ENCODE measurements around the gene NOL6. TPM values are rescaled to one million over a fixed set of nuclear protein-coding genes. Genes with fewer than 3 reads are reported as not detected.

Gene NOL6
- total and polyA plus RNA-seq, 10 of the 15 experiments (the other 5 are each of a cell fraction or from before 2014, with no cell fraction given): 8.3 to 53.2 (median 33.1) TPM

- no TSS peak for BruUV-seq (replicated peaks)
- H3K36me3 ChIP-seq (ENCODE audit: control insufficient read depth in 2 of 2, insufficient read depth in 2 of 2, low read length in 1 of 2): no peaks in the 10 kb centered on the region
- ChIA-PET POLR2A (no interaction called here), SMC1A (ENCODE audit: uncharacterized antibody, unreplicated experiment) (interaction anchor here (1.3 kb wide), 1 partner anchor 18 kb away, joined by 3 read pairs; no protein-coding TSS in a partner anchor), RAD21 (ENCODE audit: unreplicated experiment) (interaction anchor here (0.7 to 1.0 kb wide), 2 partner anchors 18 to 19 kb away, joined by 3 read pairs; no protein-coding TSS in a partner anchor), CTCF (interaction anchor here (0.9 to 1.8 kb wide), 6 partner anchors 14 to 60 kb away, joined by 3 to 8 read pairs (median 4); partner anchors contain the start of gene AQP3)
- H3K9ac ChIP-seq (ENCODE audit: control insufficient read depth, insufficient read depth, low read length): no peak overlapping the region
- TF ChIP-seq BRCA1 (IDR thresholded peaks at IDR 0.05; ENCODE audit: low read depth, low read length): no peak
- no peak for TF ChIP-seq RELB (IDR thresholded peaks at IDR 0.05; ENCODE audit: low read depth)
- TF ChIP-seq WRNIP1 (IDR thresholded peaks at IDR 0.05; ENCODE audit: borderline replicate concordance, low read depth, low read length): no peak
- TF ChIP-seq HCFC1 (IDR thresholded peaks at IDR 0.05; ENCODE audit: low read length): no peak
- no peak for TF ChIP-seq BMI1 (IDR thresholded peaks at IDR 0.05; ENCODE audit: borderline replicate concordance)
- no peak for TF ChIP-seq NR2F1 (conservative IDR thresholded peaks at IDR 0.05)
- TF ChIP-seq CUX1 (IDR thresholded peaks at IDR 0.05; ENCODE audit: insufficient replicate concordance, low read depth, low read length): no peak
- TF ChIP-seq CHD4 (IDR thresholded peaks at IDR 0.05): no peak
- no peak for DNase-seq (ENCODE audit: low read depth, low spot score)
- no peaks in the 10 kb centered on the region for H3K9me3 ChIP-seq (replicated peaks; ENCODE audit: control insufficient read depth, insufficient read depth, low read length)
- H3K4me2 ChIP-seq (ENCODE audit: control insufficient read depth, insufficient read depth): no peak overlapping the region
- in situ Hi-C loops (cut with MboI): no loop called here
- no peaks in the 10 kb centered on the region; the same call in 1 of the 2 replicates for H3K4me1 ChIP-seq (ENCODE audit: control insufficient read depth, insufficient read depth, low read length)
- H3K27me3 ChIP-seq (replicated peaks in 1 of 2; ENCODE audit: control insufficient read depth in 2 of 2, insufficient read depth in 2 of 2, low read length in 1 of 2): peaks cover 0 to 6% of the 10 kb centered on the region in 2 experiments; a peak in 2 of 4 replicates
- H3K4me3 ChIP-seq: no peak overlapping the region
- no peaks in the 10 kb centered on the region for H3K79me2 ChIP-seq (ENCODE audit: control insufficient read depth, insufficient read depth, low read length)
- 42% methylated on average over 8 of the region's 8 CpGs for WGBS (ENCODE audit: insufficient coverage, insufficient replicate concordance, low lambda C conversion rate, missing lambda C conversion rate)
- intact Hi-C loops (cut with micrococcal nuclease; ENCODE audit: unreplicated experiment): no loop called here
- FAIRE-seq: no peak
- ATAC-seq: no peak
- no peak overlapping the region for H2AFZ ChIP-seq (ENCODE audit: control insufficient read depth, low read depth, low read length)
- H4K20me1 ChIP-seq (ENCODE audit: control insufficient read depth, insufficient read depth): no peaks in the 10 kb centered on the region
- no peak overlapping the region for H3K27ac ChIP-seq (ENCODE audit: control insufficient read depth, insufficient read depth)
Measured at GRCh38 chr9:33433871-33434270, 39.9 kb downstream of the NOL6 start.

Data from GM12878 (cell line).